Stomach (tissue), 9 donors: ENCODE data around the gene FOXJ2. TPM values are rescaled to one million over a fixed set of nuclear protein-coding genes. Genes with fewer than 3 reads are reported as not detected.

ENCODE experiments used
- DNase-seq, 2 donors: peaks; one replicate each; pipeline versions ENCODE4 v3.0.0 to v3.0.0-alpha.2; 2013 to 2019
- H3K27ac ChIP-seq, 5 donors: fragments of 200-600 bp in 4 of 5; sonication (generic) in 4 of 5; one replicate each; pipeline ENCODE4 v1.5.1; 2013 to 2019; ENCODE audit warnings: mild to moderate bottlenecking in 1 of 5, moderate library complexity in 1 of 5
- H3K27me3 ChIP-seq, 3 donors: fragments of 200-600 bp; sonication (generic); one replicate each; pipeline ENCODE4 v1.5.1; 2017 to 2019; ENCODE audit warnings: mixed run types in 1 of 3
- H3K36me3 ChIP-seq, 4 donors: fragments of 200-600 bp; sonication (generic); 1 replicate in 3 of 4; 2 replicates in 1 of 4; pipeline ENCODE4 v1.5.1; 2016 to 2019
- H3K4me1 ChIP-seq, 4 donors: fragments of 200-600 bp; sonication (generic); one replicate each; pipeline ENCODE4 v1.5.1; 2016 to 2019
- H3K4me3 ChIP-seq, 4 donors: fragments of 200-600 bp; sonication (generic) in 3 of 4; one replicate each; pipeline ENCODE4 v1.5.1; 2016 to 2019; ENCODE audit warnings: mild to moderate bottlenecking in 1 of 4
- H3K9me3 ChIP-seq, 4 donors: fragments of 200-600 bp; sonication (generic); one replicate each; pipeline ENCODE4 v1.5.1; 2016 to 2019
- CTCF ChIP-seq, 7 experiments: fragments of 450-650 bp in 4 of 7; fragments of 200-600 bp in 3 of 7; sonication (generic) in 3 of 7; IDR thresholded peaks; one replicate each; pipeline ENCODE4 v1.5.1; 2016 to 2019; ENCODE audit warnings: antibody characterized with exemption in 7 of 7, control low read depth in 2 of 7, mild to moderate bottlenecking in 1 of 7
- EP300 ChIP-seq: sonication (generic); formaldehyde crosslinking; IDR thresholded peaks from one replicate; pipeline ENCODE4 v1.6.1; 2017; ENCODE audit warnings: antibody characterized with exemption
- POLR2A ChIP-seq, 4 donors: fragments of 450-650 bp; IDR thresholded peaks; one replicate each; pipeline ENCODE4 v1.6.1; 2016; ENCODE audit warnings: antibody characterized with exemption in 4 of 4, control low read depth in 2 of 4, mild to moderate bottlenecking in 1 of 4, moderate library complexity in 1 of 4
- POLR2AphosphoS5 ChIP-seq, 3 donors: sonication (generic); formaldehyde crosslinking; IDR thresholded peaks; one replicate each; pipeline ENCODE4 v1.6.1; 2016; ENCODE audit warnings: antibody characterized with exemption in 3 of 3
- WGBS, 5 donors: extraction: QIAGEN DNeasy Blood & Tissue Kit in 3 of 5; methylation state at CpG; one replicate each; pipeline versions ENCODE4 v1.1.5 to v1.1.7; 2013 to 2018; 5-methylcytosine and 5-hydroxymethylcytosine counted together
- intact Hi-C: fragments of 100-400 bp; cut with DNase I; formaldehyde crosslinking; loops from one replicate; pipeline ENCODE4 v1.15.1; 2023; ENCODE audit warnings: low total_unique reads
- polyA plus RNA-seq, 3 donors: library from polyadenylated mRNA; stranded (reverse); fragments of 200-250 nt; gene quantifications; one replicate each; pipeline ENCODE4 v1.2.3, GENCODE V29; 2013
- total RNA-seq, 5 donors: library from RNA; depleted of rRNA; stranded (reverse); fragments of >200 nt; gene quantifications; one replicate each; pipeline versions ENCODE4 v1.1.0 to v1.2.3, GENCODE V29; 2014 to 2016
- donor health status: healthy with polysubstance abuse.
- donor health status: Bipolar disorder and iron deficiency.
- donor health status: healthy.

Gene FOXJ2
- total and polyA plus RNA-seq, 8 donors: 4.5 to 25.2 (median 14.6) TPM

- peaks cover 29 to 85% (median 60%) of the 10 kb centered on the region in 4 donors for H3K36me3 ChIP-seq
- TF ChIP-seq POLR2A (IDR thresholded peaks at IDR 0.05) (no peak), CTCF (IDR thresholded peaks at IDR 0.05) (no peak), EP300 (no peak), POLR2AphosphoS5 (IDR thresholded peaks at IDR 0.05) (no peak)
- 92 to 100% (median 98%) methylated on average over 3 of the region's 3 CpGs for WGBS, 5 donors
- no peak for DNase-seq
- H3K9me3 ChIP-seq: no peaks in the 10 kb centered on the region
- no peaks in the 10 kb centered on the region for H3K4me1 ChIP-seq
- no peaks in the 10 kb centered on the region for H3K27me3 ChIP-seq
- no peak overlapping the region for H3K4me3 ChIP-seq
- H3K27ac ChIP-seq: no peak overlapping the region
- intact Hi-C loops: no loop called here
Observed at GRCh38 chr12:8099235-8099634, 66.7 kb downstream of the FOXJ2 start.

Other genes with a start within 250 kb of the FOXJ2 start
- 10 to 100 TPM in 1 of 5 donors, under 1 TPM in 1, not detected in 3; 0.18 to 53.1 TPM for gene NANOG, start 243.3 kb upstream of the FOXJ2 start, total RNA-seq
- not detected for gene NANOG, start 243.3 kb upstream of the FOXJ2 start, polyA plus RNA-seq
- not detected for gene SLC2A14, start 159.8 kb upstream of the FOXJ2 start, total RNA-seq
- gene SLC2A14, start 159.8 kb upstream of the FOXJ2 start, polyA plus RNA-seq: under 1 TPM in 2 of 3 donors, not detected in 1; 0.05 to 0.61 TPM
- 10 to 100 TPM in 3 of 5 donors, 1 to 10 TPM in 1, under 1 TPM in 1; 0.29 to 72.0 (median 10.7) TPM for gene SLC2A3, start 96.5 kb upstream of the FOXJ2 start, total RNA-seq
- 1 to 10 TPM; 2.3 to 9.1 (median 6.4) TPM for gene SLC2A3, start 96.5 kb upstream of the FOXJ2 start, polyA plus RNA-seq
- gene C3AR1, start 33.6 kb downstream of the FOXJ2 start, total RNA-seq: 1 to 10 TPM in 3 of 5 donors, under 1 TPM in 1, not detected in 1; 0.89 to 8.8 (median 3.5) TPM
- gene C3AR1, start 33.6 kb downstream of the FOXJ2 start, polyA plus RNA-seq: 1 to 10 TPM; 1.5 to 6.3 (median 6.1) TPM
- 100 to 1,000 TPM in 2 of 5 donors, 10 to 100 TPM in 3; 12.5 to 112 (median 77.6) TPM for gene NECAP1, start 49.6 kb downstream of the FOXJ2 start, total RNA-seq
- gene NECAP1, start 49.6 kb downstream of the FOXJ2 start, polyA plus RNA-seq: 10 to 100 TPM; 17.4 to 39.0 (median 20.3) TPM
- gene CLEC4A, start 90.9 kb downstream of the FOXJ2 start, total RNA-seq: 1 to 10 TPM in 1 of 5 donors, not detected in 4; 2.8 TPM
- gene CLEC4A, start 90.9 kb downstream of the FOXJ2 start, polyA plus RNA-seq: 1 to 10 TPM; 2.2 to 2.9 (median 2.4) TPM
- gene ZNF705A, start 124.3 kb downstream of the FOXJ2 start, total RNA-seq: not detected
- gene ZNF705A, start 124.3 kb downstream of the FOXJ2 start, polyA plus RNA-seq: not detected
- gene FAM90A1, start 194.9 kb downstream of the FOXJ2 start, total RNA-seq: under 1 TPM in 1 of 5 donors, not detected in 4; 0.89 TPM
- under 1 TPM in 1 of 3 donors, not detected in 2; 0.45 TPM for gene FAM90A1, start 194.9 kb downstream of the FOXJ2 start, polyA plus RNA-seq